Liver (tissue), 9 donors: ENCODE measurements around the gene TLN1. TPM values are rescaled to one million over a fixed set of nuclear protein-coding genes. Genes with fewer than 3 reads are reported as not detected.

Source experiments
- DNase-seq: peaks from one replicate; pipeline ENCODE4 v3.0.0-alpha.2; 2017; ENCODE audit warnings: low spot score
- H3K27ac ChIP-seq, 2 donors: one replicate each; pipeline ENCODE4 v1.7.0; 2013; ENCODE audit warnings: inconsistent platforms in 2 of 2, low read length in 2 of 2, control low read depth in 1 of 2, low read depth in 1 of 2, mild to moderate bottlenecking in 1 of 2
- H3K27me3 ChIP-seq, 4 donors: one replicate each; pipeline versions ENCODE4 v1.6.1 to v1.7.0; 2013; ENCODE audit warnings: low read length in 3 of 4, inconsistent platforms in 1 of 4, mild to moderate bottlenecking in 1 of 4, moderate library complexity in 1 of 4; ENCODE audit not compliant: control insufficient read depth in 4 of 4, insufficient read depth in 4 of 4
- H3K36me3 ChIP-seq, 4 donors: one replicate each; pipeline versions ENCODE4 v1.6.1 to v1.7.0; 2013; ENCODE audit warnings: low read length in 3 of 4, mild to moderate bottlenecking in 3 of 4, low read depth in 1 of 4, moderate library complexity in 1 of 4; ENCODE audit not compliant: control insufficient read depth in 4 of 4, insufficient read depth in 3 of 4
- H3K4me1 ChIP-seq, 4 donors: one replicate each; pipeline versions ENCODE4 v1.6.1 to v1.7.0; 2013; ENCODE audit warnings: low read length in 3 of 4, mild to moderate bottlenecking in 3 of 4, moderate library complexity in 1 of 4; ENCODE audit not compliant: control insufficient read depth in 4 of 4, insufficient read depth in 4 of 4
- H3K4me3 ChIP-seq, 3 donors: one replicate each; pipeline versions ENCODE4 v1.6.1 to v1.7.0; 2013; ENCODE audit warnings: low read length in 3 of 3, control low read depth in 1 of 3, low read depth in 1 of 3, mild to moderate bottlenecking in 1 of 3
- H3K9ac ChIP-seq, 2 donors: one replicate each; pipeline ENCODE4 v1.7.0; 2013; ENCODE audit warnings: low read length in 2 of 2, mild to moderate bottlenecking in 2 of 2, moderate library complexity in 2 of 2, control low read depth in 1 of 2, low read depth in 1 of 2
- H3K9me3 ChIP-seq, 4 donors: one replicate each; pipeline versions ENCODE4 v1.6.1 to v1.7.0; 2013; ENCODE audit warnings: low read length in 3 of 4; ENCODE audit not compliant: control insufficient read depth in 4 of 4
- CTCF ChIP-seq: fragments of 150-350 bp; IDR thresholded peaks from 2 replicates; pipeline ENCODE4 v1.5.1; 2017; ENCODE audit warnings: improper control_type of control experiment, low read depth, low read length; ENCODE audit not compliant: missing input control
- EGR1 ChIP-seq, 2 donors: IDR thresholded peaks; 2 replicates each; pipeline ENCODE4 v1.6.1; 2016 to 2018; ENCODE audit warnings: antibody characterized with exemption in 2 of 2, low read depth in 2 of 2
- FOXA1 ChIP-seq: IDR thresholded peaks from 2 replicates; pipeline ENCODE4 v1.6.1; 2016; ENCODE audit warnings: antibody characterized with exemption
- FOXA2 ChIP-seq: IDR thresholded peaks from 2 replicates; pipeline ENCODE4 v1.6.1; 2016; ENCODE audit warnings: antibody characterized with exemption
- GABPA ChIP-seq, 2 donors: IDR thresholded peaks in 1 of 2; conservative IDR thresholded peaks in 1 of 2; 2 replicates each; pipeline ENCODE4 v1.6.1; 2016; ENCODE audit warnings: antibody characterized with exemption in 2 of 2, mild to moderate bottlenecking in 1 of 2, moderate library complexity in 1 of 2
- HNF4A ChIP-seq, 2 donors: conservative IDR thresholded peaks; 2 replicates each; pipeline ENCODE4 v1.6.1; 2016; ENCODE audit warnings: antibody characterized with exemption in 2 of 2, mild to moderate bottlenecking in 2 of 2
- HNF4G ChIP-seq: IDR thresholded peaks from 2 replicates; pipeline ENCODE4 v1.6.1; 2016; ENCODE audit warnings: antibody characterized with exemption
- JUND ChIP-seq, 2 donors: IDR thresholded peaks; 2 replicates each; pipeline ENCODE4 v1.6.1; 2016; ENCODE audit warnings: antibody characterized with exemption in 2 of 2
- NR2F2 ChIP-seq: IDR thresholded peaks from 2 replicates; pipeline ENCODE4 v1.6.1; 2016; ENCODE audit warnings: antibody characterized with exemption
- RAD21 ChIP-seq, 2 donors: IDR thresholded peaks; 2 replicates each; pipeline ENCODE4 v1.6.1; 2016; ENCODE audit warnings: antibody characterized with exemption in 2 of 2, mild to moderate bottlenecking in 2 of 2
- REST ChIP-seq: IDR thresholded peaks from 2 replicates; pipeline ENCODE4 v1.6.1; 2016; ENCODE audit warnings: antibody characterized with exemption, mild to moderate bottlenecking
- RXRA ChIP-seq, 2 donors: IDR thresholded peaks; 2 replicates each; pipeline ENCODE4 v1.6.1; 2017 to 2018; ENCODE audit warnings: antibody characterized with exemption in 2 of 2, mild to moderate bottlenecking in 1 of 2
- SP1 ChIP-seq: IDR thresholded peaks from 2 replicates; pipeline ENCODE4 v1.6.1; 2018; ENCODE audit warnings: antibody characterized with exemption, mild to moderate bottlenecking
- TAF1 ChIP-seq: conservative IDR thresholded peaks from 2 replicates; pipeline ENCODE4 v1.6.1; 2016; ENCODE audit warnings: antibody characterized with exemption, mild to moderate bottlenecking
- YY1 ChIP-seq: IDR thresholded peaks from 2 replicates; pipeline ENCODE4 v1.6.1; 2016; ENCODE audit warnings: antibody characterized with exemption, mild to moderate bottlenecking
- ZBTB33 ChIP-seq: IDR thresholded peaks from 2 replicates; pipeline ENCODE4 v1.6.1; 2016; ENCODE audit warnings: antibody characterized with exemption
- whole genome bisulfite sequencing: extraction: QIAGEN DNeasy Blood & Tissue Kit; methylation state at CpG from one replicate; pipeline ENCODE4 v1.1.7; 2013; 5-methylcytosine and 5-hydroxymethylcytosine counted together
- polyA plus RNA-seq, 2 donors: library from polyadenylated mRNA; stranded (reverse) in 1 of 2; unstranded in 1 of 2; fragments of 200-250 nt in 1 of 2; fragments of >200 nt in 1 of 2; fragmentation: Nextera tagmentation in 1 of 2; extraction: Ambion mirVana in 1 of 2; gene quantifications; one replicate each; pipeline versions ENCODE4 v1.2.1 to v1.2.3, GENCODE V29; 2013 to 2015
- total RNA-seq, 2 donors: library from RNA; depleted of rRNA; stranded (reverse); fragments of >200 nt; gene quantifications; one replicate each; pipeline ENCODE4 v1.2.3, GENCODE V29; 2014
- TF ChIP-seq, protein P1 (sequence below): IDR thresholded peaks from 2 replicates; pipeline ENCODE4 v1.6.1; 2016; ENCODE audit warnings: antibody characterized with exemption
- TF ChIP-seq, protein P2 (sequence below): IDR thresholded peaks from 2 replicates; pipeline ENCODE4 v1.6.1; 2016; ENCODE audit warnings: antibody characterized with exemption
- donor health status: healthy.
- donor health status: healthy.
- donor health status: healthy.
- donor health status: healthy.
- donor health status: healthy.

TLN1 gene
- total and polyA plus RNA-seq, 4 donors: 24.5 to 184 (median 125) TPM

DNA sequence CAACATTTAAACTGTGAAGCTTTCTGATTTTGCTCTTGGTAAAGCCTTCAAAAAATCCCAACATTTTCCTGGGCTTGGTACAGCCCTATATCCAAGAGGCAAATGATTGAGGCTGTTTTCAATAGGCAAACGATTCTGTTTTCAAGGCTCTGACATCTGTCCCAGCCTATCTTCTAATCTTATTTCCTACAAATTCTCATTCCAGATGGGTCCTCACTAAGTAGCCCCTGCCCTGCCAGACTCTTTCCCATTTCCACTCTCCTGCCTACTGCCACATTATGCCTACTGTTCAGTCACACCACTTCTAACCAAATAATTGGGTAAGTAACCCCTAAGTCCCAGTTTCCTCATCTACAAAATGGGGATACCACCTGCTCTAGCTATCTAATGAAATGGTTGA, 13.6 kb upstream of the TLN1 start (continued):
- no peak for TF ChIP-seq GABPA (IDR thresholded peaks at IDR 0.05 in 1 of 2, conservative IDR thresholded peaks at IDR 0.05 in 1 of 2)

GRCh38 chr9:35743880-35744518, 12.0 kb upstream of the TLN1 start:
- Histone ChIP-seq H3K36me3 (peaks cover 12 to 47% (median 46%) of the 10 kb centered on the region in 4 donors), H3K4me1 (peaks cover 8 to 29% (median 24%) of the 10 kb centered on the region in 4 donors), H3K27me3 (no peaks in the 10 kb centered on the region), H3K4me3 (no peak overlapping the region), H3K9ac (no peak overlapping the region), H3K27ac (no peak overlapping the region), H3K9me3 (no peaks in the 10 kb centered on the region)
- 90% methylated on average over 8 of the region's 8 CpGs for WGBS
- TF ChIP-seq YY1: no peak
- no peak for TF ChIP-seq REST
- no peak for TF ChIP-seq HNF4G
- TF ChIP-seq NR2F2: no peak
- no peak for TF ChIP-seq TAF1
- TF ChIP-seq JUND (IDR thresholded peaks at IDR 0.05): no peak
- no peak for TF ChIP-seq HNF4A (conservative IDR thresholded peaks at IDR 0.05)
- no peak for TF ChIP-seq FOXA2
- no peak for TF ChIP-seq RAD21 (IDR thresholded peaks at IDR 0.05)
- TF ChIP-seq SP1: no peak
- TF ChIP-seq EGR1 (IDR thresholded peaks at IDR 0.05; ENCODE audit: low read depth in 2 of 2): no peak
- no peak for TF ChIP-seq RXRA (IDR thresholded peaks at IDR 0.05)
- TF ChIP-seq, protein P1, sequence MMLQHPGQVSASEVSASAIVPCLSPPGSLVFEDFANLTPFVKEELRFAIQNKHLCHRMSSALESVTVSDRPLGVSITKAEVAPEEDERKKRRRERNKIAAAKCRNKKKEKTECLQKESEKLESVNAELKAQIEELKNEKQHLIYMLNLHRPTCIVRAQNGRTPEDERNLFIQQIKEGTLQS: no peak
- TF ChIP-seq ZBTB33: no peak
- no peak for TF ChIP-seq GABPA (IDR thresholded peaks at IDR 0.05 in 1 of 2, conservative IDR thresholded peaks at IDR 0.05 in 1 of 2)
- TF ChIP-seq, protein P2, sequence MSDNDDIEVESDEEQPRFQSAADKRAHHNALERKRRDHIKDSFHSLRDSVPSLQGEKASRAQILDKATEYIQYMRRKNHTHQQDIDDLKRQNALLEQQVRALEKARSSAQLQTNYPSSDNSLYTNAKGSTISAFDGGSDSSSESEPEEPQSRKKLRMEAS: no peak
- no peak for TF ChIP-seq CTCF
- no peak for TF ChIP-seq FOXA1
- no peak for DNase-seq
